Activated T-cell treated with anti-CD3 and anti-CD28 coated beads for 24 hours (primary cell): ENCODE measurements around the gene SLAMF8.
A peak's percentile ranks its signal among the peaks of the same experiment; 100 is the strongest.

Source experiments
- DNase-seq: peaks from one replicate; pipeline ENCODE4 v3.0.0-alpha.2; 2020; ENCODE audit warnings: low read depth

The SLAMF8 gene

GRCh38 chr1:159849626-159850366, 23.1 kb downstream of the SLAMF8 start:
- DNase-seq = no peak

- no peak for DNase-seq
Observed at GRCh38 chr1:159851407-159851806, 24.7 kb downstream of the SLAMF8 start.

- no peak for DNase-seq
Observed at GRCh38 chr1:159853417-159854115, 26.9 kb downstream of the SLAMF8 start.

GRCh38 chr1:159854116-159854692, 27.5 kb downstream of the SLAMF8 start:
- DNase-seq = no peak

- peak; percentile 66 for DNase-seq
Observed at GRCh38 chr1:159854693-159855192, 28.1 kb downstream of the SLAMF8 start.

- no peak for DNase-seq
Observed at GRCh38 chr1:159855709-159856108, 29.0 kb downstream of the SLAMF8 start.

GRCh38 chr1:159856576-159856975, 29.9 kb downstream of the SLAMF8 start:
- DNase-seq = no peak

GRCh38 chr1:159857889-159858288, 31.2 kb downstream of the SLAMF8 start:
- no peak for DNase-seq

- no peak for DNase-seq
Observed at GRCh38 chr1:159859767-159860322, 33.2 kb downstream of the SLAMF8 start.

GRCh38 chr1:159860456-159860855, 33.8 kb downstream of the SLAMF8 start:
- DNase-seq = no peak

- no peak for DNase-seq
Observed at GRCh38 chr1:159861218-159861617, 34.5 kb downstream of the SLAMF8 start.

GRCh38 chr1:159862031-159862430, 35.4 kb downstream of the SLAMF8 start:
- no peak for DNase-seq

GRCh38 chr1:159862557-159862956, 35.9 kb downstream of the SLAMF8 start, which contains the start of gene VSIG8:
Gene VSIG8 (minus strand): TSS chr1:159862657. CDS start chr1:159862521, 136 bp downstream.
- no peak for DNase-seq

- no peak for DNase-seq
Observed at GRCh38 chr1:159864262-159864661, 37.6 kb downstream of the SLAMF8 start.

- no peak for DNase-seq
Observed at GRCh38 chr1:159866066-159866465, 39.4 kb downstream of the SLAMF8 start.

- no peak for DNase-seq
Observed at GRCh38 chr1:159866905-159867663, 40.4 kb downstream of the SLAMF8 start.

- no peak for DNase-seq
Observed at GRCh38 chr1:159867664-159868026, 41.0 kb downstream of the SLAMF8 start.

- no peak for DNase-seq
Observed at GRCh38 chr1:159868766-159869165, 42.1 kb downstream of the SLAMF8 start.

- no peak for DNase-seq
Observed at GRCh38 chr1:159869173-159869572, 42.5 kb downstream of the SLAMF8 start.

- no peak for DNase-seq
Observed at GRCh38 chr1:159869607-159870006, 42.9 kb downstream of the SLAMF8 start.

GRCh38 chr1:159870704-159871103, 44.0 kb downstream of the SLAMF8 start:
- DNase-seq = no peak

- DNase-seq = no peak
Observed at GRCh38 chr1:159872891-159873290, 46.2 kb downstream of the SLAMF8 start.
